SK-MEL-5 (cell line): ENCODE measurements around the gene ITPK1. TPM values are rescaled to one million over a fixed set of nuclear protein-coding genes. Genes with fewer than 3 reads are reported as not detected.

ENCODE experiments used
- DNase-seq: peaks from one replicate; pipeline ENCODE4 v3.0.0-alpha.2; 2016; ENCODE audit warnings: low read depth, low spot score
- in situ Hi-C: cut with HindIII; loops from 2 replicates; pipeline ENCODE4 v1.10.0; 2016; ENCODE audit warnings: low sequenced_read_pairs, high pct_unique_total_duplicates, low pct_unique_long_range_greater_than_20kb
- total RNA-seq: library from RNA; depleted of rRNA; stranded (reverse); fragments of >200 nt; shearing (Covaris generic); gene quantifications from 2 replicates; pipeline ENCODE4 v1.2.3, GENCODE V29; 2014

Gene ITPK1
- total RNA-seq, 1 experiment from 2014 or later = 45.2 TPM

DNA sequence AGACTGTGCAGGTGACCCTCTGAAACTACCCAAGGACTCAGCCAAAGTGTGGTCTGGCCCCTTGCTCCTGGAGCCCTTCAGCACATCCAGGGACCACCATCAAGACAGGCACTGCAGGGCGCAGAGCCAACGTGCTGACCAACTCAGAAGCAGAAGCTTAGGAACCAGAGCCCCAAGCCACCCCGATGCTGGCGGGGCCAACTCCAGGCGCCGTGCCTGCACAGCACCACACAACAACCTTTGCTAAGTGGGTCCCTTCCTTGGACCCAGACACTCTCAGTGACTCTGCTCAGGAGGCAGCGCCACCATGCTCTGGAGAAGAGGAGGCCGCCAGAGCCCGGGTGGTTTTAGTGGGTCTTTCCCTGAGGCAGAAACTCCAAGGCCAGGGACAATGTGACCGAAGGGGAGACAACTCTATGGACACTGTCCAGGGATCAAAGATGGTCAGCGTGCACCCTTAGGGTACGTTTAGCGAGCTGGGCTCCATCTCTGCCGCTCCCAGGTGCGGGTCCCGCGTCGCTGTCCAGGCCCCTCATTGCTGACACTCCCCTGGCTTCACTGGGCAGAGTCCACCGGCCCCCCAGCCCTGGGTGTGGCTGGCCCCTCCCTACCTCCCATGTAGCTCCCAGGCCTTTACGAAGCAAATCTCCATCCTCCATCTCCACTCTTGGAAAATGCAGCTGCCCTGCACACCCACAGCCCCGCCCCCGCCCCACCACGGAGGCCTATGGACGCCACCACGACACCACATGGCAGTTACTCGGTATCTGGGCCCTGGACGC is 176.6 kb downstream of the ITPK1 start:
- DNase-seq = no peak
- in situ Hi-C loops = no loop called here

DNA sequence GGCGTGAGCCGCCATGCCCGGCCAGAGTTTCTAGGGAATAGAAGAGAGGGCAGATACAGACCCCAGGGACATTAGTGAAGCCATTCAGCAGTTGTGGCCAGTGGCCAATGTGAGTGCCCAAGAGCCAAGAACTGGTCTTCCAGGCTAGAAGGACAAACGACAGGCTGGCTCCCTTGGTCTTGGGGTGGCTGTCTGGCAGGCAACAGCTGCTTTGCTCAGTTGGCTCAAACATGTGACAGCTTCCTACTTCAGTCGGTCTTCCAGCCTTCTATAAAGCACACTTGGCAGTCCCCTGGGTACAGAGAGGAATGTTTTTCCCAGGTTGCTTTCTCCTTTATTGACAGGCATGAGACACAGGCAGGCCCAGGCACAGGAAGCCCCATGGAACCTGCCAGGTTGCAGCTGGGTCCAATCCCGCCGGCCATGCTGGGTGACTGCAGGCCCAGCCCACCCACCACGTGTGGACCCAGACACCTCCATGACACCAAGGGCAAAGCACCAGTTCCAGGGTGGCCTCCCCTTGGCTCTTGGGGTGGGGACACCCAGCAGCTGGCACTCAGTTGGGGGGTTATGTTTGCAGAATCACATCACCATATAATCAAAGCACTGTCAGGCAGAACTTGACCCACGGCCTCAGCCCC is 177.4 kb downstream of the ITPK1 start:
- peak; percentile 43 for DNase-seq
- in situ Hi-C loops = no loop called here

- in situ Hi-C loops = no loop called here
- DNase-seq = no peak
Observed at GRCh38 chr14:92937051-92937937, 178.4 kb downstream of the ITPK1 start.

DNA sequence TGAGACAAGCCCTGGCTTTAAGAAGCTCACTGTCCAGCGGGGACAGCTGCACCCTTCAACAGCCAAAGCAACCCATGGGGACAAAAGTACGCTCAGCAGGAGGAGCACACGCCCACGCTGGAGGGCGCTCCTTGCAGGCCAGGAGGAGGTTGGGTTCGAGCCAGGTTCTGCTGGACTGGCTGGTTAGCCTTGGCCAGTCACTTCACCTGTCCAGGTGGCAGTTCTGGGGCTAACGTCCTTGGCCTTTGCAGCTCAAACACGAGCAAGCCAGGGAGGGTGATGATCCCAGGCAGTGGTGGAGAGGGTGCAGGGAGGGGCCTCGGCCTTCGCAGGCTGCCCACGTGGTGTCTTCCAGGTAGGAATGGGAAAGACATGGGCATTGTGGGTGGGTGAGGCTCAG is 179.6 kb downstream of the ITPK1 start:
- in situ Hi-C loops = no loop called here
- DNase-seq = no peak

DNA sequence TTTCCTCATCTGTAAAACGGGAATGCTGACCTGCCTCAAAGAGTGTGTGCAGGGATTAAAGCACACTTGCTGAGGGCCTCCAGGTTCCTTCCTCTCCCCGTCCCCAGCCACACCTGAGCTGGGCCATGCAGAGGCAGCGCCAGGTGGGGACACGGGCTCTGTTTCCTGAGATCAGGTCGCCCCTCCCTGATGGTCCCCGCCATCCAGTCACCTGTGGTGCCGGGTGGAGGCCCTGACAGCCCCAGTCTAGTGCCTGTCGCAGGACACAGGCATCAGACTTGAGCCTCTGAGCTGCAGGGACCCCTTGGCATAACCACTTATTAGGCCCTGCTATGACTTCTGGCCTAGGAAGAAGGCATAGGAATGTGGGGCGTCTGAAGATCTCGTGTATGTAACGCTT is 180.3 kb downstream of the ITPK1 start:
- no peak for DNase-seq
- in situ Hi-C loops = no loop called here

DNA sequence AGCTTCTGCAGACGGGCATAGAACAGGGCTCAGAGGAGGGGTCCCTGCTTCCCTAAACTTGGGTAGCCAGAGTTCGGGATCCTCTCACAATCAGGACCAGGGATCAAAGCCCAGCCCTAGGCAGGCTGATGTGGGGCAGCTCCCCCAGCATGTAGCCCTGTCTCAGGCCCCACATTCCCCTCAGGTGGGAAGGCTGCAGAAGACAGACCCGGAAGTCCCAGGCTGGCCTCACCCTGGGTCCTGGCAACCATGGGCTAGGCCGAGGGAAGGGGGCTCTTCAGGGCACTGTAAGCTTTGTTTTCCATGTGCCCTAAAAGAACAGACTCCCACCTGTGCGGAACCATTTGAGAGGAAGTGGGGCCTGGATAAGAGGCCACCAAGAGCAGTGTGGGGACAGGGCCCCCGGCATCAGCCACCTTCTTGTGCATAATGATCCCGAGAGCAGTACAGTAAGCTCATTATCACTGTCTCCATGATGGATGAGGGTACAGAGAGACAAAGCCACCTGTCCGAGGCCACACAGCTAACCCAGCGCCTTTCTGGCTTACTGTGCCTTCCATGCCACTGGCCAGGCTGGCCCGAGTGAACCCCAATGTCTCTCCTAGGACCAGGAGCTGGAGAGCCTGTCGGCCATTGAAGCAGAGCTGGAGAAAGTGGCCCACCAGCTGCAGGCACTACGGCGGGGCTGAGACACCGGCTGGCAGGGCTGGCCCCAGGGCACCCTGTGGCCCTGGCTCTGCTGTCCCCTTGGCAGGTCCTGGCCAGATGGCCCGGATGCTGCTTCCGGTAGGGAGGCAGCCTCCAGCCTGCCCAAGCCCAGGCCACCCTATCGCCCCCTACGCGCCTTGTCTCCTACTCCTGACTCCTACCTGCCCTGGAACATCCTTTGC is 181.3 kb downstream of the ITPK1 start:
- in situ Hi-C loops = no loop called here
- DNase-seq = no peak

- in situ Hi-C loops = no loop called here
- DNase-seq = no peak
Observed at GRCh38 chr14:92933481-92933880, 182.2 kb downstream of the ITPK1 start.

GRCh38 chr14:92932448-92933395 is 183.0 kb downstream of the ITPK1 start:
- in situ Hi-C loops = no loop called here
- DNase-seq = no peak

GRCh38 chr14:92931681-92932447 is 183.9 kb downstream of the ITPK1 start:
- no peak for DNase-seq
- in situ Hi-C loops = no loop called here

- DNase-seq = no peak
- in situ Hi-C loops = no loop called here
Observed at GRCh38 chr14:92930737-92931602, 184.8 kb downstream of the ITPK1 start.

DNA sequence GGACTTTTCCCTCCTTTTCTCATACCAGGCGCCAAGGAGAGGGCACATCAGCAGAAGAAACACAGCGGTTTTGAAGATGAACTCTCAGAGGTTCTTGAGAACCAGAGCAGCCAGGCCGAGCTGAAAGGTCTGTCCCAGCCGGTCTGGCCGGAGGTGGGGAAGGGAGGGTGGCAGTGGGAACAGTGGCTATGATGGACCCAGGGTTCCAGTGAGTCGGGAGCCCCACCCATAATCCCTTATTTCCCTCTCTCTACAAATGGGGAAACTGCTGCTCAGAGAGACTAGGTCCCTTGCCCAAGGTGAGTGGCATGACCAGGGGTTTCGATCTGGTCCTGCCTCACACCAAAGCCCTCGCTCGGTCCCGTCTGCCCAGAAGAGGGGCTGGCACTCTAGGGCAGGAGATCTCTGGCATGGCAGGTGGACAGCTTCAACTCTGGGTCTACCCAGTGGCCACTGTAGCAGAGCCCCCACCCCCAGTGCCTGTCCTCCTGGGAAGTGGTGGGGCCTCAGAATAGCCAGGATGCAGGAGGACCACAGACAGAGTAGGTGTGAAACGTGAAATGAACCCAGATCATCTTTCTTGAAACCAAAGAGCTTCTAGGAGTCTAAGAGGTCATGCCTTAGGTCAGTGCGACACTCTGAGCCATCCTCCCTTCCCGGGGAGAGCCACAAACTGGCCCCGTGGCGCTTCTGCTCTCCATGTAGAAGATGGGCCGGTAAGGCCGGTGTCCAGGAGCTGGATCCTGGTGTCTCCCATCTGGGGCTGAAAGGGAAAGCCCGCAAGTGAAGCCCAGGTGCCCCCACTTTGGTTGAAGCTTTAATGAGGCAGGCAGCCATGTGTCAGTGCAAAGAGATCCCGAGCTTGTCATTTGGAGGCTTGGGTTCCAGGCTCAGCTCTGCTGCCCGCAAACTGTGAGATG is 185.8 kb downstream of the ITPK1 start:
- DNase-seq = no peak
- in situ Hi-C loops = no loop called here

GRCh38 chr14:92928961-92929688 is 186.6 kb downstream of the ITPK1 start:
- in situ Hi-C loops = no loop called here
- no peak for DNase-seq

DNA sequence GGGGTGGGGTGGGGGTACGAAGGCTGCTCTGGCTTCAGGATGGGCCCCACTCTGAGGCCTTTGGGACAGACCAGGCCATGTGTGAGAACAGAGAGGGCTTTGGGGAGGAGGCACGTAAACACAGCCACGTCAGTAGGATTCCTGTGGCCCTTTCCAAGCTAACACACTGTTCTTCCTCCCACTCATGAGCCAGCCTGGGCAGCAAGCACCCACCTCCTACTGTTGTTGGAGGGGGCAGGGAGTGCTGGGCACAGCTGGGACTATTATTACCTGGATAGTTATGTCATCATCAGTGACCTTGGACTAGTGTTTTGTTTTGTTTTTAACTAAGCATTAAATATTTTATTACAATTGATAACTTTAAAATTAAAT is 187.5 kb downstream of the ITPK1 start:
- in situ Hi-C loops = no loop called here
- no peak for DNase-seq
